Hair follicle dermal papilla cell (primary cell): Measurements from ENCODE around the gene LY6G6C. TPM values are rescaled to one million over a fixed set of nuclear protein-coding genes. Genes with fewer than 3 reads are reported as not detected.

ENCODE experiments used
- small RNA-seq: library from RNA; depleted of rRNA; stranded (forward); fragments of <200 nt; gene quantifications from one replicate; pipeline ENCODE3, GENCODE V24; 2012
- total RNA-seq: library from RNA; depleted of rRNA; stranded (reverse); fragments of >200 nt; gene quantifications from 2 replicates; pipeline ENCODE4 v1.2.3, GENCODE V29; 2012

Gene LY6G6C, protein sequence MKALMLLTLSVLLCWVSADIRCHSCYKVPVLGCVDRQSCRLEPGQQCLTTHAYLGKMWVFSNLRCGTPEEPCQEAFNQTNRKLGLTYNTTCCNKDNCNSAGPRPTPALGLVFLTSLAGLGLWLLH
- total RNA-seq: not detected in 2 replicates

DNA sequence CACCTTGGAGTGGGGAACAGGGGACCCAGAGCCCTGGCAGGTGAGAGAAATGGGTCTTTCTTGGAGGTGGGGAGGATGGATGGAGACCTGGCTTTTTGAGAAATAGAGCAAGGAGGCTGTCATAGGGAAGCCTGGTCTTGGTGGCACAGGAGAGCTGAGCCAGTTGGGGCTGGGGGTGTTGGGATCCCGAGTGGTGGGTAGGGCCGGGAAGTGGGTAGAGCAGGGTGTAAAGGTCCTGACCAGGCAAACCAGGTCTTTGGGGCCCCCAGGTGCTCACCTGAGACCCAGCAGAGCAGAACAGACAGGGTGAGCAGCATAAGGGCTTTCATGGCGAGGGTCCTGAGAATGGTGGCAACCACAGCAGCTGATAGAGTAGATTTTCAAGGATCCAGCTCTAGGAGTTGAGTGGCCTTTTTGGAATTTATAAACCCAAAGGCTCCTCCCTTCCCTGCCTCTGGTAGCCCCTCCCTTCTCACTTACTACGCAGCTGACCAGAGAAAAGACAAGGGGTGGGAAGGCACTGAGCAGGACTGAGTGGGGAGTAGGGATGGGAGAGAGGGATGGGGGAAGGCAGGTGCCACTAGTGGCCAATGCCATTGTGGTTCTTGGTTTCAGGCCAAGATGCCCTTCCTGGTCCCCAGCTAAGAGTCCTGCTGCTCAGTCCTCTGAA, at the start of gene LY6G6C:
Gene LY6G6C, minus strand, starts transcription at position 396 of the 670 bp plus-strand sequence. Its CDS starts 67 bp downstream, at position 329.

GRCh38 chr6:31762356-31762755, 40.8 kb upstream of the LY6G6C start, which contains the start of gene SAPCD1:
Gene SAPCD1 (plus strand): TSS chr6:31762656. CDS start chr6:31763055, 399 bp downstream.

DNA sequence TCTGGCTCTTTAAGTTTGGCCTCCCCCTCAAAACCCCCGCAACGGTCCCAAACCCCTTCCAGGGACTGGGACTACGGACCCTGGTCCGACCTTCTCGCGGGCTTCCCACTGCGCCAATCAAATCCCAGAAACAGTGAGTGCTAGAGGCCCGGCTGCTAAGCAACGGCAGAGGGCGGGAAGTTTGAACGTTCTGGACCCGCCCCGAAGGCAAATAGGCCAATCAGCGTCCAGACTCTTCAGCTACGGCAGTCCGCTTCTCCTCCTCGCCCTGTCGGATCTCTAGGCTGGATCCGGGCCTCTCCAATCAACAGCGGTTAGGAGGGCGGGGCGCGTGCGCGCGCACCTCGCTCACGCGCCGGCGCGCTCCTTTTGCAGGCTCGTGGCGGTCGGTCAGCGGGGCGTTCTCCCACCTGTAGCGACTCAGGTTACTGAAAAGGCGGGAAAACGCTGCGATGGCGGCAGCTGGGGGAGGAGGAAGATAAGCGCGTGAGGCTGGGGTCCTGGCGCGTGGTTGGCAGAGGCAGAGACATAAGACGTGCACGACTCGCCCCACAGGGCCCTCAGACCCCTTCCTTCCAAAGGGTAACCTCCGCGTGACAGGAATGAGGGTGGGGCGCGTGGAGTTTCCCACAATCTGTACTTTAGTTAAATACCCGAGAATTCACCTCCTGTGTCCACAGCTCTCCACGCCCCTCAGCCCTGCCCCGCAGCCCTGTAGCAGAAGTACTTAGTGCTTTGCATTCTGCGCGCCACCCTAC, 18.3 kb upstream of the LY6G6C start, which contains the start of gene MSH5:
Gene MSH5, plus strand, starts transcription at position 367 of the 758 bp plus-strand sequence. CDS start 462 bp downstream, outside the sequence.

DNA sequence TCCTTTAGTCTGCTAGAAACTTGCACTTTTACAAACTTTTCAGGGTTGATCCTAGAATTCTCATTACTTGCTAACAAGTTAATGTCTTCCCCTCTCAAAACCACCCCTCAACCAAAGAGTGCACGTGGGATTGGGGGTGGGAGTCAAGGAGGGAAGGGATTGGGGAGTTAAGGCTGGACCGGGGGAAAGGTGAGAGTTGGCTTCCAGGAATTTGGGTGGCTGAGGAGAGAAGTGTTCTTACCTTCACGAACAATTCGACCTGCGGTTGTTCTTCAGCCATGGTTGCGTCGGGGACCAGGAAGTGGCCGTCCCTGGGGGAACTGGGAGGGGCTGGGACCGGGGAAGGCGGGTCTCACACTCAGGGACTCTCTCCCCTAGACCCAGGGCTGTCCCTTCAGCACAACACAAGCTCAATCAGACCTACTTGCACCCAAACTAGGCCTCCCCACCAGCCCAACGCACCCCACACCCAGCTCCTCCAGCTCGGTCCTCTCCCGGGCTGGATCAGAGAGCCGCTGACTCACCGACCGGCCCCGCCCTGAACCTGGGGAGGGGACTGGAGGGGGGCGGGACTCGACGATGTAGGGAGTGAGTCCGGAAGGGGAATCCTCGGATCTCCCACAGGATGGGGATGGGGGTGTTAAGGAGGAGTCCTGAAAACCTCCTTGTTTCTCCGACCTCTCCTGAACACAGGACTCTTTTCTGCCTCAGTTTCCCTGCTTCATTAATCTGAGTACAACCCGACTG, 14.6 kb upstream of the LY6G6C start, which contains the start of gene CLIC1:
Gene CLIC1, minus strand, starts transcription at position 510 of the 747 bp plus-strand sequence. Its CDS starts 230 bp downstream, at position 280.

GRCh38 chr6:31728767-31729514, 7.4 kb upstream of the LY6G6C start, which contains the start of gene DDAH2:
Gene DDAH2 (minus strand): TSS chr6:31729299. CDS start chr6:31729161, 138 bp downstream.

DNA sequence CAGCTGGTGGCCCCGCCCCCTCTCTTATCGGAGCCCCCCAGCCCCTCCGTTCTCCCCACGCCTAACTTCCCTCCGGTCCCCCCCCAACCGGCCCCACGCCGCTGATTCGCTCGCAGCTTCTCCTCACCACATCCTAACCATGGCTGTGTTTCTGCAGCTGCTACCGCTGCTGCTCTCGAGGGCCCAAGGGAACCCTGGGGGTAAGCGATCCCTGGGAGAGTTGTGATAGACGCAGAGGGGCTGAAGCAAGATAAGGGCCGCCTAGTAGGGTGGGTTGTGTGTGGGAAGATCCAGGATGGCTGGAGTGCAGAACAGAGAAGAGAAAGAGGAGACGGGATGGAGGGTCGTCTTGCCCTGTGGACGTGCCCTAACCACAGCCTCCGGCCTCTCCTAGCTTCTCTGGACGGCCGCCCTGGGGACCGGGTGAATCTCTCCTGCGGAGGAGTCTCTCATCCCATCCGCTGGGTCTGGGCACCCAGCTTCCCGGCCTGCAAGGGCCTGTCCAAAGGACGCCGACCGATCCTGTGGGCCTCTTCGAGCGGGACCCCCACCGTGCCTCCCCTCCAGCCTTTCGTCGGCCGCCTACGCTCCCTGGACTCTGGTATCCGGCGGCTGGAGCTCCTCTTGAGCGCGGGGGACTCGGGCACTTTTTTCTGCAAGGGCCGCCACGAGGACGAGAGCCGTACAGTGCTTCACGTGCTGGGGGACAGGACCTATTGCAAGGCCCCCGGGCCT, 1.9 kb upstream of the LY6G6C start, which contains the start of gene MPIG6B:
Gene MPIG6B, plus strand, starts transcription at position 129 of the 735 bp plus-strand sequence. Its CDS starts 11 bp downstream, at position 140.

GRCh38 chr6:31715022-31715958, 6.3 kb downstream of the LY6G6C start, which contains the start of gene LY6G6D:
Gene LY6G6D (plus strand): TSS chr6:31715348. CDS start chr6:31715356, 8 bp downstream.

DNA sequence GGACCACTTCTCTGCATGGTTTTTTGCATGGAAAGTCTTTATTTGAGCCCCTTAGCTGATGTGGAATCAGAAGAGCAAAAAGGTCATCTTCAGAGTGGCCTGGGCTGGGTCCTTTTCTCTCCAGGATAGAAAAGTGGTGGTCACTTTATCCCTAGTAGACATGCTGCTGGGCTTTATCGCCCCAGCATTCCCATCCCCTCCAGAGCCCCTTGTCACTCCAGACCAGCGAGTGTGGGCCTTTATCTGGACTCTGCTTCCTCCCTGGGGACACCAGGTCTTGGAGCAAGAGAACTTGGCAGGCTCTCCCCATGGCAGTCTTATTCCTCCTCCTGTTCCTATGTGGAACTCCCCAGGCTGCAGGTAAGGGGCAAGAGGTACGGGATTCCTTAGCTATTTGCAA, 14.9 kb downstream of the LY6G6C start, which contains the start of gene LY6G6F:
Gene LY6G6F, plus strand, starts transcription at position 268 of the 400 bp plus-strand sequence. Its CDS starts 41 bp downstream, at position 309.

DNA sequence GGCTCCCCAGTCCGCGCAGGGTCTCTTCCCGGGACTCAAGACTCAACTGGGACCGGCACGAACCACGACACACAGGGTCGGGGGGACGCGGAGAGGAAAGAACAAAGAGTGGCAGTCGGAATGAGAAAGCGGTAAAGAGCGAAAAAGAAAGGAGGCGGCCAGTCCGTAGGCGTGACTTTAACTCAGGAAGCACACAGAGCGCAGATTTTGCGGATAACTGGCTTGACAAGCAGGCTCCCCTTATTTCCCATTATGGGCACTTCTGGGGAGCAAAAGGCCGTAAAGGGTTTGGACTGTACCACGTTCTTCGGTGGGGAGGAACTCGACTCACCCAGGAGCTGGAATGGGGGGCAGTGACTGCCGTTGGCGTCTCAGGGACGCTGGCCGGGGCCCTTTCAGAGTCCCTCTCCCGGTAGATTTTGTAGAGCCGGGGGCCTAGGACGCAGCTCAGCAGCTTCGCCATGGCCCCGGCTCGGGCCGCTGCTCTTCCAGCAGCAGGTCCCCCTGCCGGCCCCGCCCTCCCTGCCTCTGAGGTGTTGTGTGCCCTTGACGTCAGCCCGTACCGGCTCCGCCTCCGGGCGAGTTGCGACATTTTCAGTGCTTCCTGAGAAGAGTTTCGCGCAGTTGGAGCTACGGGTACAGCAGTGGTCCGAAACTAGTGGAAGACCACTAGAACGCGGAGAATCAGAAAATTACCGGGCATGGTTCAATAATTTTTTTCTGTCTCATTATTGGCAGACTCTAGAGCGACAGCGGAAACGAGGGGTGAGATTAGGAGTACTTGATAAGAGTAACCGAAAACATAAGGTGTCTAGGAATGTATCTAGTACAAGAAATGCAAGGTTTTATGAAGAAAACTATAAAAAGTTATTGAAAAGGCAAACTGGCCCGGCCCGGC, 18.5 kb downstream of the LY6G6C start, which contains the start of gene ABHD16A:
Gene ABHD16A, minus strand, starts transcription at position 506 of the 898 bp plus-strand sequence. Its CDS starts 43 bp downstream, at position 463.

GRCh38 chr6:31680226-31681134, 41.1 kb downstream of the LY6G6C start, which contains the start of gene LY6G5C:
Gene LY6G5C (minus strand): TSS chr6:31681067. CDS start chr6:31680373, 694 bp downstream.

GRCh38 chr6:31669676-31670075, 51.9 kb downstream of the LY6G6C start, which contains the start of gene LY6G5B:
Gene LY6G5B (plus strand): TSS chr6:31669976. CDS start chr6:31670951, 975 bp downstream.

Small RNAs within 50 kb of the gene (small RNA-seq; reads per million reads assigned to genes)
- not detected for gene LY6G6D
- gene MIR4646: not detected
- not detected for gene MSH5-SAPCD1
- gene RNU6-850P: not detected
- not detected for gene SAPCD1

Other genes with a start within 250 kb of the LY6G6C start
- gene MICB, start 223.6 kb downstream of the LY6G6C start, total RNA-seq: 12.9 and 15.9 TPM in 2 replicates
- gene MCCD1, start 192.8 kb downstream of the LY6G6C start, total RNA-seq: not detected in 2 replicates
- 309 and 338 TPM in 2 replicates for gene DDX39B, start 179.7 kb downstream of the LY6G6C start, total RNA-seq
- gene ATP6V1G2, start 175.1 kb downstream of the LY6G6C start, total RNA-seq: 3.4 and 5.7 TPM in 2 replicates
- 23.2 and 33.2 TPM in 2 replicates for gene NFKBIL1, start 174.1 kb downstream of the LY6G6C start, total RNA-seq
- gene LTA, start 149.5 kb downstream of the LY6G6C start, total RNA-seq: not detected in 2 replicates
- 0.16 TPM in 1 of 2 replicates, not detected in the other for gene TNF, start 146.2 kb downstream of the LY6G6C start, total RNA-seq
- gene LTB, start 139.3 kb downstream of the LY6G6C start, total RNA-seq: not detected in 2 replicates
- gene LST1, start 135.5 kb downstream of the LY6G6C start, total RNA-seq: not detected in 2 replicates
- not detected in 2 replicates for gene NCR3, start 128.7 kb downstream of the LY6G6C start, total RNA-seq
- not detected in 2 replicates for gene AIF1, start 106.5 kb downstream of the LY6G6C start, total RNA-seq
- 85.5 and 86.8 TPM in 2 replicates for gene PRRC2A, start 101.0 kb downstream of the LY6G6C start, total RNA-seq
- gene BAG6, start 69.1 kb downstream of the LY6G6C start, total RNA-seq: 203 and 221 TPM in 2 replicates
- 0.65 and 1.2 TPM in 2 replicates for gene APOM, start 65.9 kb downstream of the LY6G6C start, total RNA-seq
- gene C6orf47, start 61.0 kb downstream of the LY6G6C start, total RNA-seq: 24.4 and 24.5 TPM in 2 replicates
- 18.5 and 18.8 TPM in 2 replicates for gene GPANK1, start 56.7 kb downstream of the LY6G6C start, total RNA-seq
- 117 and 141 TPM in 2 replicates for gene CSNK2B, start 55.7 kb downstream of the LY6G6C start, total RNA-seq
- 6.3 and 8.4 TPM in 2 replicates for gene LY6G5B, start 51.8 kb downstream of the LY6G6C start, total RNA-seq
- 0.16 TPM in 1 of 2 replicates, not detected in the other for gene LY6G5C, start 40.7 kb downstream of the LY6G6C start, total RNA-seq
- 32.8 and 40.7 TPM in 2 replicates for gene ABHD16A, start 18.4 kb downstream of the LY6G6C start, total RNA-seq
- not detected in 2 replicates for gene LY6G6F, start 14.9 kb downstream of the LY6G6C start, total RNA-seq
- not detected in 2 replicates for gene LY6G6D, start 6.4 kb downstream of the LY6G6C start, total RNA-seq
- not detected in 2 replicates for gene MPIG6B, start 1.6 kb upstream of the LY6G6C start, total RNA-seq
- gene DDAH2, start 7.6 kb upstream of the LY6G6C start, total RNA-seq: 62.3 and 78.3 TPM in 2 replicates
- 499 and 664 TPM in 2 replicates for gene CLIC1, start 14.8 kb upstream of the LY6G6C start, total RNA-seq
- gene MSH5, start 18.3 kb upstream of the LY6G6C start, total RNA-seq: 9.6 and 11.7 TPM in 2 replicates
- gene SAPCD1, start 40.9 kb upstream of the LY6G6C start, total RNA-seq: 0.61 TPM in 1 of 2 replicates, not detected in the other
- under 0.01 and 0.97 TPM in 2 replicates for gene VWA7, start 55.6 kb upstream of the LY6G6C start, total RNA-seq
- 48.5 and 60.0 TPM in 2 replicates for gene VARS1, start 74.0 kb upstream of the LY6G6C start, total RNA-seq
- gene LSM2, start 85.2 kb upstream of the LY6G6C start, total RNA-seq: 15.1 and 19.4 TPM in 2 replicates
- gene HSPA1L, start 93.5 kb upstream of the LY6G6C start, total RNA-seq: 0.73 and 0.97 TPM in 2 replicates
- 148 and 178 TPM in 2 replicates for gene HSPA1A, start 93.8 kb upstream of the LY6G6C start, total RNA-seq
- 149 and 152 TPM in 2 replicates for gene HSPA1B, start 106.0 kb upstream of the LY6G6C start, total RNA-seq
- 74.3 and 76.3 TPM in 2 replicates for gene NEU1, start 141.1 kb upstream of the LY6G6C start, total RNA-seq
- not detected in 2 replicates for gene SLC44A4, start 157.3 kb upstream of the LY6G6C start, total RNA-seq
- gene EHMT2, start 176.0 kb upstream of the LY6G6C start, total RNA-seq: 55.6 and 57.8 TPM in 2 replicates
- 2.3 and 4.4 TPM in 2 replicates for gene ZBTB12, start 180.3 kb upstream of the LY6G6C start, total RNA-seq
- gene C2, start 206.0 kb upstream of the LY6G6C start, total RNA-seq: 2.1 and 3.3 TPM in 2 replicates
- gene CFB, start 224.3 kb upstream of the LY6G6C start, total RNA-seq: 13.5 and 31.3 TPM in 2 replicates
- 81.9 and 97.9 TPM in 2 replicates for gene NELFE, start 237.2 kb upstream of the LY6G6C start, total RNA-seq
- gene SKIC2, start 237.4 kb upstream of the LY6G6C start, total RNA-seq: 47.5 and 61.8 TPM in 2 replicates